Mucosa of rectum (tissue), 2 donors: ENCODE results near the gene LRP5.
"Not testable (repeated sequence)": the region's sequence is repeated elsewhere in the genome, so short reads cannot be mapped to it uniquely, and the experiment has no call there.

ENCODE experiments used
- H3K27ac ChIP-seq, 2 donors: one replicate each; pipeline ENCODE4 v1.7.0; 2013; ENCODE audit warnings: inconsistent platforms in 2 of 2, low read depth in 2 of 2, low read length in 2 of 2
- H3K27me3 ChIP-seq, 2 donors: one replicate each; pipeline ENCODE4 v1.7.0; 2013; ENCODE audit warnings: low read length in 2 of 2; ENCODE audit not compliant: control insufficient read depth in 2 of 2, insufficient read depth in 2 of 2
- H3K36me3 ChIP-seq, 2 donors: one replicate each; pipeline ENCODE4 v1.7.0; 2013; ENCODE audit warnings: low read length in 2 of 2; ENCODE audit not compliant: control insufficient read depth in 2 of 2, insufficient read depth in 2 of 2
- H3K4me1 ChIP-seq, 2 donors: one replicate each; pipeline ENCODE4 v1.7.0; 2013; ENCODE audit warnings: low read length in 2 of 2, mild to moderate bottlenecking in 1 of 2; ENCODE audit not compliant: control insufficient read depth in 2 of 2, insufficient read depth in 2 of 2
- H3K4me3 ChIP-seq, 2 donors: one replicate each; pipeline ENCODE4 v1.7.0; 2013; ENCODE audit warnings: low read length in 2 of 2
- H3K9ac ChIP-seq, 2 donors: one replicate each; pipeline ENCODE4 v1.7.0; 2013; ENCODE audit warnings: low read length in 2 of 2, low read depth in 1 of 2, mild to moderate bottlenecking in 1 of 2
- H3K9me3 ChIP-seq, 2 donors: one replicate each; pipeline ENCODE4 v1.7.0; 2013; ENCODE audit warnings: low read length in 2 of 2; ENCODE audit not compliant: control insufficient read depth in 2 of 2
- donor health status: healthy.
- donor health status: Normal muscosa, but diverticular disease.

The LRP5 gene

DNA sequence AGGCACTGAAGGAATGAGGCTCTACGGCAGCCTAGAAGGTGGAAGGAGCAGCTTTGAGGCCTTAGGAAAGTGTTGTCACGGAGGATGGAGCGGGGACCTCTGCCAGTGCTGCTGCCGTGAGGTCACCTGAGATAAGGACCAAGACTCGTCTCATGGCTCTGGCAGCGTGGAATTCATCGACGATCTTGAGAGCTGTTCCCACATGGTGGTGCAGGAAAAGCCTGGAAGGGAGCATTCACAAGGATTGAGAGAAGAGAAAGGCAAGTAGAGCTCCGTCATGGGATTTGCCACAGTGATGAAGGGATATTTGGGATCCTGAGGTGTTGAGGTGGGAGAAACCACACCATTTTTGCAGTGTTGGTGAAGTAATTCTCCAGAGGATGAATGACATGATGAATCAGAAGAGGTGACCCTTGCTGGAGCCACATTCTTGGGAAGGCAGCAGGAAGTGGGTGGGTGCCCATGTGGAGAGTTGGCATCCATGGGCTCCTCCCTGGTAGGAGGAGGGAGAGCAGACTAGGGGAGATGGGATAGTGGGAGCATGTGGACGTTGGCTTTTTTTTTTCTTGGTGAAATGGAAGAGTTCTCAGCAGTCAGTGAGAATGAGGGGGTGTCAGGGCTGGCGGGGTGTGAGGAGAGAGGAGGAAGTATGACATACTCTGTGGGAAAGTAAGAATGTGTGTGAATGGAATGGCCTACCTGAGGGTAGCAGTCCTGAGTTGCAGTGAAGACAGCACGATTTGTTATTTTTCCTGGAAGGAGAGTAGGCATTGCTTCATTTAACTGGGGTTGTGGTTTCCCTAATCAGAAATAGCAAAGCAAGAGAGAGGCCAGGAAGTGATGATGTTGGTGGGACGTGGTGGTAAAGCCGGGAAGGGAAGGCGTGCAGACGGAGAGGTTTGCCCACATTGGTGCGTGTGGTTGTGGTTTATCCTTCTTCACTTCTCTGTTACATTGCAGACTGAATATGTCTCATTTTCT is 159.3 kb downstream of the LRP5 start:
- peaks cover 0 to 10% of the 10 kb centered on the region in 2 donors for H3K36me3 ChIP-seq
- H3K27me3 ChIP-seq, result no peaks in the 10 kb centered on the region
- no peak overlapping the region for H3K9ac ChIP-seq
- H3K27ac ChIP-seq, result no peak overlapping the region
- no peaks in the 10 kb centered on the region for H3K9me3 ChIP-seq
- peaks cover 33 to 41% of the 10 kb centered on the region in 2 donors for H3K4me1 ChIP-seq
- H3K4me3 ChIP-seq, result peak overlapping the region in 1 of 2 donors; percentile 28

DNA sequence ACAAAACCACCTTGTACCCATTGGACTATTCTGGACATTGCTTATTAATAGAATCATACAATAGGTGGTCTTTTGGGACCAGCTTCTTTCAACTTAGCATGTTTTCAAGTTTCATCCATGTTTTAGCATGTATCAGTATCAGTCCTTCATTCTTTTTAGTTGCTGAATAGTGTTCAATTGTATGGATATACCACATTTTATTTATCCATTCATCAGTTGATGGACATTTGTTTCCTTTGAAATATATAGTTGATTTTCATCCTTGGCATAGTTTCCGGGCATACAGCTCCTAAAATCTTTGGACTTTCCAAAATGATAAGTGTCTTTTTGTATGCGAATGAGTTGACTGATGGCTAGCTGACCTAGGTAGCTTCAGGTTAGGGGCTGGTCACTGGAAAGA is 160.4 kb downstream of the LRP5 start:
- peaks cover 29 to 37% of the 10 kb centered on the region in 2 donors for H3K4me1 ChIP-seq
- H3K27me3 ChIP-seq, result no peaks in the 10 kb centered on the region
- H3K4me3 ChIP-seq, result no peak overlapping the region
- H3K36me3 ChIP-seq, result peaks cover 0 to 10% of the 10 kb centered on the region in 2 donors
- no peak overlapping the region for H3K27ac ChIP-seq
- no peaks in the 10 kb centered on the region for H3K9me3 ChIP-seq
- no peak overlapping the region for H3K9ac ChIP-seq

DNA sequence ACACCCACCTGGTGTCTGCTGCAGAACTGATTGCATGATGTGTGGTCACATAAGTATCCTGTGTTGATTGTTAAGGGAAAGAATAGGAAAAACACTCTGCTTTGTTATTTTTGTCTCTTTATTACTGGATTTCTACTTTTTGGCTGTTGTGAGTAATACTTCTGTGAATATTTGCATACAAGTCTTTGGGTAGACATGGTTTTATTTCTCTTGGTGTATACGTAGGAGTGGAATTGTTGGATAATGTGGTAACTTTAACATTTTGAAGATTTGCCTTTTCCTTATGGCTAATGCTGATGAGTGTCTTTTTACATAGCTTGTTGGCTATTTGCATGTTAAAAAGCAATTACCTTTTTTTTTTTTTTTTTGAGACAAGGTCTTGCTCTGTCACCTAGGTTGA is 161.3 kb downstream of the LRP5 start:
- Histone ChIP-seq H3K9me3 (no peaks in the 10 kb centered on the region), H3K36me3 (peaks cover 0 to 10% of the 10 kb centered on the region in 2 donors), H3K4me3 (no peak overlapping the region), H3K27me3 (no peaks in the 10 kb centered on the region), H3K27ac (peak overlapping the region in 1 of 2 donors; percentile 9), H3K9ac (no peak overlapping the region), H3K4me1 (peaks cover 21 to 30% of the 10 kb centered on the region in 2 donors)

DNA sequence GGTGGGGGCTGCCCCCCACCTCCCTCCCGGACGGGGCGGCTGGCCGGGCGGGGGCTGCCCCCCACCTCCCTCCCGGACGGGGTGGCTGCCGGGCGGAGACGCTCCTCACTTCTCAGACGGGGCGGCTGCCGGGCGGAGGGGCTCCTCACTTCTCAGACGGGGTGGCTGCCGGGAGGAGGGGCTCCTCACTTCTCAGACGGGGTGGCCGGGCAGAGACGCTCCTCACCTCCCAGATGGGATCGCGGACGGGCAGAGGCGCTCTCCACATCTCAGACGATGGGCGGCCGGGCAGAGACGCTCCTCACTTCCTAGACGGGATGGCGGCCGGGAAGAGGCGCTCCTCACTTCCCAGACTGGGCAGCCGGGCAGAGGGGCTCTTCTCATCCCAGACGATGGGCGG is 163.2 kb downstream of the LRP5 start:
- H3K9ac ChIP-seq, H3K36me3 ChIP-seq, H3K9me3 ChIP-seq, H3K27ac ChIP-seq, H3K27me3 ChIP-seq, H3K4me3 ChIP-seq: not testable (repeated sequence)
- peaks cover 16 to 18% of the 10 kb centered on the region in 2 donors for H3K4me1 ChIP-seq

DNA sequence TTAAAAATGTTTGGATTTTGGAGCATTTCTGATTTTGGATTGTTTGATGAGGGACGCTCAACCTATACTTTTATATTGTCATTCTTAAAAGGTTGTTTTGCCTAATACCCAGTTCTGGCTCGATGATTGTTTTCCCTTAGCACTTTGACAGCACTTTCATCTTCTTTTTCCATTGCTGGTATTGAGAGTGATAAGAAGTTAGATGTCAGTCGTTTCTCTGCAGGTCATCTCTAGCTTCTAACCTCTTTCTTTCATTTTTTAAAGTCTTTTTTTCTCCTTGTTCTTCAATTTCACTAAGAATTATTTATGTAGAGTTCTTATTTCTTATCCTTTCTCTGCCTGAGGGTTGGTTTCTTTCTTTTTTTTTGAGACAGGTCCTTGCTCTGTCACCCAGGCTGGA is 167.0 kb downstream of the LRP5 start:
- Histone ChIP-seq H3K36me3 (no peaks in the 10 kb centered on the region), H3K27me3 (no peaks in the 10 kb centered on the region), H3K9ac (no peak overlapping the region), H3K9me3 (no peaks in the 10 kb centered on the region), H3K4me1 (peaks cover 12 to 15% of the 10 kb centered on the region in 2 donors), H3K27ac (no peak overlapping the region), H3K4me3 (no peak overlapping the region)

DNA sequence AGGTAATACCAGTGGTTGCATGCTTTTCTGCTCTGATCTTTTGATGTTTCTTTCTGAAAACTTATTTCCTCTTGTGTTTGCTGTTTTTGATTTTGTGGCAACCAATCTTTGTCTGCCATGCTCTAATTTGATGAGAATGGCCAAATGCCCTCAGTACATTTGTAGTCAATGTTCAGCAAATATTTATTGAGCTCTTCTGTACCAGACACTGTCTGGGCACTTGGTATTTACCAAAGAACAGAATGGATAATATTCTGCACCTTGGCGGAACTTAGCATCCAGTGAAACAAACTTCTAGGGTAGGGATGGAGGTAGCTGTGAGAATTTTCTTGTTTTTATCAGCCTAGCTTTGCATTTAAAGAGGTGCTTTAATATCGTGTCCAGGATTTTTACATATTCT is 167.8 kb downstream of the LRP5 start:
- no peaks in the 10 kb centered on the region for H3K27me3 ChIP-seq
- H3K9me3 ChIP-seq, result no peaks in the 10 kb centered on the region
- H3K36me3 ChIP-seq, result no peaks in the 10 kb centered on the region
- H3K4me1 ChIP-seq, result peaks cover 12 to 15% of the 10 kb centered on the region in 2 donors
- H3K9ac ChIP-seq, result no peak overlapping the region
- no peak overlapping the region for H3K27ac ChIP-seq
- H3K4me3 ChIP-seq, result no peak overlapping the region

DNA sequence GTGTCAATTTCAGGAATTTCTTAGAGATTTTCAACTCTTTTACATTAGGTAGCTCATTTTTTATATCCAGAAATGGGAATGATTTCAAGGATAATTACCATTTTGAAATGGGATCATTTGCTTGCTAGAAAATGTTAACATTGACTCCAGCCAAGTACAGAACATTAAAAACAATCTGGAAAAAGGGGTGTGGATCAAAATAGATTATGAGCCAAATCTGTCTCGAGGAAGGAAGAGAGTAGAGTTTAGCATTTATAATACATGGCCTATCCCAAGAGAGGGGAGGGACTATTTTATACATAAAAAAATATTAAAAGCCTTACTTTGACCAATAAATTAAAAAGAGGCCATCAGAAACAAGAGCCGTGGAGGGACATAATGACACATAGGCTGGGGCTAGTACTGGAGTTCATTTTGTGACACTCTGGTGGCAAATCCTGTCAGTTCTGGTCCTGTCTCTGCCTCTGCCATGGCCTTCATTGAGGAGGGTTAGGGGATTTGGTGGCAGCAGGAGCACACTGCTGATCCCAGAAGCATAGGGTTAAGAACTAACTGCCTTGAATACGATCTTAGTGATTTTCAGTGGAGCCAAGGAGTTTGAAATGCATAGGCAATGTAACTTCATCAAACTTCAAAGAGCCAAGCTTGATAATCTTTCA is 168.6 kb downstream of the LRP5 start:
- no peaks in the 10 kb centered on the region for H3K27me3 ChIP-seq
- no peak overlapping the region for H3K9ac ChIP-seq
- H3K9me3 ChIP-seq, result no peaks in the 10 kb centered on the region
- H3K36me3 ChIP-seq, result no peaks in the 10 kb centered on the region
- H3K4me1 ChIP-seq, result peaks cover 12 to 15% of the 10 kb centered on the region in 2 donors
- peak overlapping the region in 1 of 2 donors; percentile 17 for H3K27ac ChIP-seq
- peak overlapping the region in 1 of 2 donors; percentile 34 for H3K4me3 ChIP-seq

DNA sequence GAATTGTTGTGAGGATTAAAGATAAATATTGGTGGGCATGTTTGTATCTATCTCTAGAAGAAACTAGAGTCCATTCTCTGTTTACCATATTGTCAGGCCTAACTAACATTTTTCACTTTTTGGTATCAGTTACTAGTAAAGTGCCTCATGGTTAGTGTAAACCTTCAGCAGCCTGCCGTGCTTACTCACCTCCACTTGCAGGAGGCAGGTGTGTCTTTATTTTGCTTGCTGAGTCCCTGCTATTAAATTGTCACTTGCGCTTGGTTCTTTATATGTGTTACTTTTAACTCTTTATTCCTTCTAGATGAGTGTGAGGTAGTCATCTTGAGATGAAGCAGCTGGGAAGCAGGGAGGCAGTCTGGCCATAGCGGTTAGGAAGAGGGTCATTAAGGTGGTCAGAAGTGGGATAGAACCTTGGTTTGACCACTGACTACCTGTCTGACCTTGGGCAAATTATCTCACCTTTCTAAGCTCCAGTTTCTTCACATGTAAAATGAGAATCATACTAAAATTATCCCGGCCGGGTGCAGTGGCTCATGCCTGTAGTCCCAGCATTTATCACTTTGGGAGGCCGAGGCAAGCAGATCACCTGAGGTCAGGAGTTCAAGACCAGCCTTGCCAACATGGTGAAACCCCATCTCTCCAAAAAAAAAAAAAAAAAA is 169.3 kb downstream of the LRP5 start:
- Histone ChIP-seq H3K36me3 (no peaks in the 10 kb centered on the region), H3K4me3 (no peak overlapping the region), H3K9ac (no peak overlapping the region), H3K4me1 (peaks cover 12 to 15% of the 10 kb centered on the region in 2 donors), H3K9me3 (no peaks in the 10 kb centered on the region), H3K27me3 (no peaks in the 10 kb centered on the region), H3K27ac (peak overlapping the region in 1 of 2 donors; percentile 17)

DNA sequence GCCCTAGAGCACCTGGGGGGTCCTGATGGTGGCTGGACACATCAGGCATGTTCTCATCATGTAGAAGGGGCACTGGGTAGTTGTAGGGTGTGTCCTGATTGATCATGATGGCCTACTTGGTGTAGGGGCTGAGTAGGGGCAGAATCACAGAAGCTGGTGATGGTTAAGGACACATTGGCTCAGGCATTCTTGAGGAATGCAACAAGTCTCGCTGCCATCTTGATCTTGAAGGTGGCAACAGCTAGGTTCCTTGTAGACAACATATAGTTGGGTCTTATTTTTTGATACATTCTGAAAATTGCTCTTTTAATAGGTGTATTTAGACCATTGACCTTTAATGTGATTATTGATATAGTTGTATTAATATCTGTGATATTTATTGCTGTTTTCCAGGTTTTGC is 176.2 kb downstream of the LRP5 start:
- no peak overlapping the region for H3K4me3 ChIP-seq

More for the DNA sequence above, 176.2 kb downstream of the LRP5 start:
- no peaks in the 10 kb centered on the region for H3K36me3 ChIP-seq
- H3K9me3 ChIP-seq, result no peaks in the 10 kb centered on the region
- H3K27me3 ChIP-seq, result no peaks in the 10 kb centered on the region
- H3K9ac ChIP-seq, result no peak overlapping the region
- no peak overlapping the region for H3K27ac ChIP-seq
- H3K4me1 ChIP-seq, result peaks cover 3 to 9% of the 10 kb centered on the region in 2 donors
